ENCODE measurements around the gene SLC10A6. TPM values are rescaled to one million over a fixed set of nuclear protein-coding genes. Genes with fewer than 3 reads are reported as not detected.

The SLC10A6 gene
- polyA plus RNA-seq, 1 donor from 2014 or later, result not detected

DNA sequence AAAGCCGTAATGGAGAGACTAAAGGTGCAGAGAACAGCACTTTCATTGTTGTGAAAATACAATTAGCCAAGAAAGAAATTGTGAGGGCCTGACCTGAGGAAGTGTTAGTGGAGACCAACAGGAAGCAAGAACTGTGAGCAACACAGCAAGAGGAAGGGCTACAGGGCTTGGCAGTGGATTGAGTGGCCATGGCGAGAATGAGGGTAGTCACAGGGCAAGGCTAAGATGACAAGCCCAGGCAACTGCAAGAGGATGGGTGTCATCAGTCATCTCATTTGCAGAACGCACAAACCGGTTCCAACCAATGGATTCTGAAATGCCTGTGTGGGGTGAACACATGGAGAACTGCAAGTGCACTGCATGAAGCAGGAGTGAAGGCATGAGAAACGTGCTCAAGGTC, 3.6 kb downstream of the SLC10A6 start:
- Histone ChIP-seq H3K9ac (ENCODE audit: low read length) (no peak overlapping the region), H3K36me3 (ENCODE audit: insufficient read depth, low read length) (no peaks in the 10 kb centered on the region), H3K27me3 (ENCODE audit: insufficient read depth, low read depth, low read length) (no peaks in the 10 kb centered on the region), H3K4me3 (ENCODE audit: low read length) (no peak overlapping the region), H3K9me2 (ENCODE audit: insufficient read depth, low read length) (no peaks in the 10 kb centered on the region), H2AFZ (ENCODE audit: low read depth, low read length) (no peak overlapping the region), H3K79me2 (replicated peaks; ENCODE audit: insufficient read depth, low read length) (no peaks in the 10 kb centered on the region), H3K4me2 (ENCODE audit: low read length) (no peak overlapping the region), H3K27ac (ENCODE audit: low read length) (no peak overlapping the region), H3F3A (ENCODE audit: insufficient read depth, low read length, poor library complexity, severe bottlenecking) (no peaks in the 10 kb centered on the region), H4K20me1 (ENCODE audit: insufficient read depth) (no peaks in the 10 kb centered on the region), H3K9me3 (ENCODE audit: low read length) (no peaks in the 10 kb centered on the region)
- TF ChIP-seq EP300 (conservative IDR thresholded peaks at IDR 0.05; ENCODE audit: poor library complexity, severe bottlenecking) (no peak), POLR2AphosphoS5 (IDR thresholded peaks at IDR 0.05) (no peak), RAD21 (conservative IDR thresholded peaks at IDR 0.05) (no peak), EZH2 (IDR thresholded peaks at IDR 0.05; ENCODE audit: borderline replicate concordance, insufficient read depth, low read length, poor library complexity, severe bottlenecking) (no peak), TAF1 (IDR thresholded peaks at IDR 0.05; ENCODE audit: low read depth) (no peak), MXI1 (conservative IDR thresholded peaks at IDR 0.05; ENCODE audit: poor library complexity, severe bottlenecking) (no peak), SMC3 (conservative IDR thresholded peaks at IDR 0.05; ENCODE audit: poor library complexity) (no peak)
- TF ChIP-seq, protein P1, sequence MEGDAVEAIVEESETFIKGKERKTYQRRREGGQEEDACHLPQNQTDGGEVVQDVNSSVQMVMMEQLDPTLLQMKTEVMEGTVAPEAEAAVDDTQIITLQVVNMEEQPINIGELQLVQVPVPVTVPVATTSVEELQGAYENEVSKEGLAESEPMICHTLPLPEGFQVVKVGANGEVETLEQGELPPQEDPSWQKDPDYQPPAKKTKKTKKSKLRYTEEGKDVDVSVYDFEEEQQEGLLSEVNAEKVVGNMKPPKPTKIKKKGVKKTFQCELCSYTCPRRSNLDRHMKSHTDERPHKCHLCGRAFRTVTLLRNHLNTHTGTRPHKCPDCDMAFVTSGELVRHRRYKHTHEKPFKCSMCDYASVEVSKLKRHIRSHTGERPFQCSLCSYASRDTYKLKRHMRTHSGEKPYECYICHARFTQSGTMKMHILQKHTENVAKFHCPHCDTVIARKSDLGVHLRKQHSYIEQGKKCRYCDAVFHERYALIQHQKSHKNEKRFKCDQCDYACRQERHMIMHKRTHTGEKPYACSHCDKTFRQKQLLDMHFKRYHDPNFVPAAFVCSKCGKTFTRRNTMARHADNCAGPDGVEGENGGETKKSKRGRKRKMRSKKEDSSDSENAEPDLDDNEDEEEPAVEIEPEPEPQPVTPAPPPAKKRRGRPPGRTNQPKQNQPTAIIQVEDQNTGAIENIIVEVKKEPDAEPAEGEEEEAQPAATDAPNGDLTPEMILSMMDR (IDR thresholded peaks at IDR 0.05; ENCODE audit: poor library complexity, severe bottlenecking), result no peak
- TF ChIP-seq, protein P2, sequence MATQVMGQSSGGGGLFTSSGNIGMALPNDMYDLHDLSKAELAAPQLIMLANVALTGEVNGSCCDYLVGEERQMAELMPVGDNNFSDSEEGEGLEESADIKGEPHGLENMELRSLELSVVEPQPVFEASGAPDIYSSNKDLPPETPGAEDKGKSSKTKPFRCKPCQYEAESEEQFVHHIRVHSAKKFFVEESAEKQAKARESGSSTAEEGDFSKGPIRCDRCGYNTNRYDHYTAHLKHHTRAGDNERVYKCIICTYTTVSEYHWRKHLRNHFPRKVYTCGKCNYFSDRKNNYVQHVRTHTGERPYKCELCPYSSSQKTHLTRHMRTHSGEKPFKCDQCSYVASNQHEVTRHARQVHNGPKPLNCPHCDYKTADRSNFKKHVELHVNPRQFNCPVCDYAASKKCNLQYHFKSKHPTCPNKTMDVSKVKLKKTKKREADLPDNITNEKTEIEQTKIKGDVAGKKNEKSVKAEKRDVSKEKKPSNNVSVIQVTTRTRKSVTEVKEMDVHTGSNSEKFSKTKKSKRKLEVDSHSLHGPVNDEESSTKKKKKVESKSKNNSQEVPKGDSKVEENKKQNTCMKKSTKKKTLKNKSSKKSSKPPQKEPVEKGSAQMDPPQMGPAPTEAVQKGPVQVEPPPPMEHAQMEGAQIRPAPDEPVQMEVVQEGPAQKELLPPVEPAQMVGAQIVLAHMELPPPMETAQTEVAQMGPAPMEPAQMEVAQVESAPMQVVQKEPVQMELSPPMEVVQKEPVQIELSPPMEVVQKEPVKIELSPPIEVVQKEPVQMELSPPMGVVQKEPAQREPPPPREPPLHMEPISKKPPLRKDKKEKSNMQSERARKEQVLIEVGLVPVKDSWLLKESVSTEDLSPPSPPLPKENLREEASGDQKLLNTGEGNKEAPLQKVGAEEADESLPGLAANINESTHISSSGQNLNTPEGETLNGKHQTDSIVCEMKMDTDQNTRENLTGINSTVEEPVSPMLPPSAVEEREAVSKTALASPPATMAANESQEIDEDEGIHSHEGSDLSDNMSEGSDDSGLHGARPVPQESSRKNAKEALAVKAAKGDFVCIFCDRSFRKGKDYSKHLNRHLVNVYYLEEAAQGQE (IDR thresholded peaks at IDR 0.05; ENCODE audit: borderline replicate concordance), result no peak

DNA sequence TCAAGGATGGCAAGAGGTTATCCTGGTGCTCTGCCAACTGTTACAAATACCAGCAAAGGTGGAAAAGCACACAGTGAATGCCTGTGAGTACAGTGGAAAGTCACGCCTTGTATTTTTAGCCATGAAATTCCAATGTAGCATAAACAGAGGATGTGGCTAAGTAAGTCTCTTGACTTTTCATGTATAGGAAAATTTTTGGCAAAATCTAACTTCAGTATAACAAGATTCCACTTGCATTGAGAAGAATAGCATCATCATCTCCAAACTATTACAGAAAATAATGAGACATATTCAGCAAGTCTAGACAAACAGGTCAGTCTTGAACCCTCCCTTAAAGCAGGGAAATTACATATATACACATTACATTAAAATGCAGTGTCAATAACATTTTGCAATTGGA, 7.9 kb downstream of the SLC10A6 start:
- Histone ChIP-seq H3K79me2 (replicated peaks; ENCODE audit: insufficient read depth, low read length) (no peaks in the 10 kb centered on the region), H3K9ac (ENCODE audit: low read length) (no peak overlapping the region), H2AFZ (ENCODE audit: low read depth, low read length) (no peak overlapping the region), H3K36me3 (ENCODE audit: insufficient read depth, low read length) (no peaks in the 10 kb centered on the region), H3K27me3 (ENCODE audit: insufficient read depth, low read depth, low read length) (no peaks in the 10 kb centered on the region), H3K27ac (ENCODE audit: low read length) (no peak overlapping the region), H3K4me2 (ENCODE audit: low read length) (no peak overlapping the region), H3K4me3 (ENCODE audit: low read length) (no peak overlapping the region), H3K9me2 (ENCODE audit: insufficient read depth, low read length) (no peaks in the 10 kb centered on the region), H3K9me3 (ENCODE audit: low read length) (no peaks in the 10 kb centered on the region), H3F3A (ENCODE audit: insufficient read depth, low read length, poor library complexity, severe bottlenecking) (no peaks in the 10 kb centered on the region), H4K20me1 (ENCODE audit: insufficient read depth) (no peaks in the 10 kb centered on the region)
- TF ChIP-seq EP300 (conservative IDR thresholded peaks at IDR 0.05; ENCODE audit: poor library complexity, severe bottlenecking) (no peak), SMC3 (conservative IDR thresholded peaks at IDR 0.05; ENCODE audit: poor library complexity) (no peak), POLR2AphosphoS5 (IDR thresholded peaks at IDR 0.05) (no peak), MXI1 (conservative IDR thresholded peaks at IDR 0.05; ENCODE audit: poor library complexity, severe bottlenecking) (no peak), RAD21 (conservative IDR thresholded peaks at IDR 0.05) (no peak), TAF1 (IDR thresholded peaks at IDR 0.05; ENCODE audit: low read depth) (no peak), EZH2 (IDR thresholded peaks at IDR 0.05; ENCODE audit: borderline replicate concordance, insufficient read depth, low read length, poor library complexity, severe bottlenecking) (no peak)
- TF ChIP-seq, protein P1 (IDR thresholded peaks at IDR 0.05; ENCODE audit: poor library complexity, severe bottlenecking), result no peak
- TF ChIP-seq, protein P2 (IDR thresholded peaks at IDR 0.05; ENCODE audit: borderline replicate concordance), result no peak
